ENCODE measurements around the gene OTOP3.

The OTOP3 gene

DNA sequence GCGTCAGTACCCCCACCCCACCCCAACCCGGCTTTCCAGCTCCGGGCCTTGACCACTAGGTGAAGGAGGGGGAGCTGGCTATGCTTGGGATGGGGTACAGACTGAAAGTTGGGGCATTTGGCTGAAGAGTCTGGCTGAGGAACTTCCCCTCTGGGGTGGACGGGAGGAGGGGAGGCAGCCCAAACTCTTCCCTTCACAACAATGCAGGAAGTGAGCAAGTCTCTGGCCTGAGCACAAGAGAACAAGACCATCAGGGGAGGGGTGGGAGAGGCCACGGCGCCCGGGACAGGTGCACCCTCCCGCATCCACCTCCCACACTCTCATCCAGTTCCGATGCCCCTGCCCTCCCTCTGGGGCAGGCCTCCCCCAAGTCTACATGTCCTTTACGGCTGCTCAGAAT lies 18.3 kb upstream of the OTOP3 start:
- no peak for DNase-seq

DNA sequence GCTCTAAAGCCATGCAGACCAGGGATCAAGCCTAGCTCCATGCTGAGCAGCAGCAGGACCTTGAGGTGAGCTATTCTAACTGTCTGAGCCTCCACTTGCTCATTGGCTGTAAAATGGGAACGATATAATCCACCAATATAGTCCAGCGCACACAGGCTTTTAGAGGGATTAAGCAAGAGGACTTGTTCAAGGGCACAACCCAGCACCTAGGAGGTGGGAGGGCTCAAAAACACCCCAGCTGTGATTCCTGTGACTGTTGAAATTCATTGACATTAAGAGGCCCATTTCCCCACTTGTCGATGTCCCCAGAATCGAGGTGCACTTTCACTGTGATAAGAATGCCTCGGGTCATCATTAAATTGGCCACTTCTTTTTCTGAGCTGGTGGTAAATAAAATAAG lies 16.8 kb upstream of the OTOP3 start:
- no peak for DNase-seq

DNA sequence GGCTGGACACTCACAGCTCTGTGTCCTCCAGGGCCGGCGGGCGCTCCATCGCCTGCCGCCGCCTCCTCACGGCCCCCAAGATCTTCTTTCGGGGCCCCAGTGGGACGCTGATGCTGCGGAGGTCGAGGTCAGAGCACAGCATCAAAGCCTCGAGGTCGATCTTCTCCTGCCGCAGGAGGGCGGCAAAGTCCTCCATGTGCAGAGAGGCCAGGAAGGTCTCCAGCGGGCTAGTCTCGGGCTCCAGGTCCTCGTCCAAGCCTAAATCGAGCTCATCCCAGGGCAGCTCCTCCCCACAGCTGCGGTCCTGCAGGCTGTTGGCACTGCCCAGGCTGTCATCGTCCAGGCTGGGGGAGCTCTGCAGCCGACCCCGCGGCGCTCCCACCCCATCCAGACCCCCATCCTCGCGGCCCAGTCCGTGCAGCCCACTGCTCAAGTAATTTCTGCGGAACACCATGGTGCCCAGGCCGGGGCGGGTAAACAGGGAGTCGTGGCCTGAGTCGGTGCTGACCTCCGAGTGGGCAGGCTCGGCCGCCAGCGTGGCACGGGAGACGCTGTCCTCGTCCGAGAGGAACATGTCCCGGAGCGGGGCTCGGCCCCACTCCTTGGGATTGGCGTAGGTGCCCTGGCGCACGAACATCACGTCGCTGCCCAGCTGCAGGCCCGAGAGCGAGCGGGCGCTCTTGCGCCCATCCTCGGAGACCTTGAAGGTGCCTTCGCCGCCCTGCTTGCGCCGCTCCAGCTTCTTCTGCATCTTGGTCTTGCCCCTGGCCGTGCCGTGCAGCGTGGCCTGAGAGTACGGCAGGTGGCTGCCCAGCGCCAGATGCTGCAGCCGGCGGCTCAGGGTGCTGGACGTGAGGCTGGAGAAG lies 16.0 kb upstream of the OTOP3 start:
- DNase-seq, result no peak

DNA sequence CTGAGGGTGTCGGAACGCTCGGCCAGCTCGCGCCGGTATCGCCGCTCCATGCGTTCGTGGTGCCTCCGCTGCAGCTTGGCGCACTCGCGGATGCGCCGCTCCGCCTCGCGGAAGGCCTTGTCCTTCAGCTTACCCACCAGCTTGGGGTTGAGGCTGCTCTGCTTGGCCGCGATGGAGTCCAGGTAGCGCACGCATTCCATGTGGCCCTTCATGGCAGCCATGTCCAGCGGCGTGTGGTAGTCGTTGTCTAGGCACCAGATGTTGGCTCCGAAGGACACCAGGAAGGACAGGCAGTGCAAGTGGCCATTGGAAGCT lies 15.4 kb upstream of the OTOP3 start:
- DNase-seq, result no peak

DNA sequence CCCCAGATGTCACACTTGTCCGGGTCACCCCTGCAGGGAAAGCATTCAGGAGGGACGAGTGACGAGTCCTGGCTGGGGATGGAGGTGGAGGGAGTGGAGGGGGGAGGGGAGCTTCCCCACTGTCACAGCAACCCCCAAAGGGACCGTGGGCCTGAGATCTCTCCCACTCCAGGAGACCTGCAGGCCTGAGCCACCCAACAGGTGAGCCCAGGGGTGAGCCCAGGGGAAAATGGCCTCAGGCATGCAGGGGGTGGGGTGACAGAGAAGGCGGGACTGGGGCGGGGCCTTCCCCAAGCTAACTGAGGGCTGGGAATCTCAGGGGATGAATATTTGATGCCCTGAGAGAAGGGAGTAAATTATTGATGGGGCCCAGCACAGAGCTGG lies 15.1 kb upstream of the OTOP3 start:
- DNase-seq, result no peak

DNA sequence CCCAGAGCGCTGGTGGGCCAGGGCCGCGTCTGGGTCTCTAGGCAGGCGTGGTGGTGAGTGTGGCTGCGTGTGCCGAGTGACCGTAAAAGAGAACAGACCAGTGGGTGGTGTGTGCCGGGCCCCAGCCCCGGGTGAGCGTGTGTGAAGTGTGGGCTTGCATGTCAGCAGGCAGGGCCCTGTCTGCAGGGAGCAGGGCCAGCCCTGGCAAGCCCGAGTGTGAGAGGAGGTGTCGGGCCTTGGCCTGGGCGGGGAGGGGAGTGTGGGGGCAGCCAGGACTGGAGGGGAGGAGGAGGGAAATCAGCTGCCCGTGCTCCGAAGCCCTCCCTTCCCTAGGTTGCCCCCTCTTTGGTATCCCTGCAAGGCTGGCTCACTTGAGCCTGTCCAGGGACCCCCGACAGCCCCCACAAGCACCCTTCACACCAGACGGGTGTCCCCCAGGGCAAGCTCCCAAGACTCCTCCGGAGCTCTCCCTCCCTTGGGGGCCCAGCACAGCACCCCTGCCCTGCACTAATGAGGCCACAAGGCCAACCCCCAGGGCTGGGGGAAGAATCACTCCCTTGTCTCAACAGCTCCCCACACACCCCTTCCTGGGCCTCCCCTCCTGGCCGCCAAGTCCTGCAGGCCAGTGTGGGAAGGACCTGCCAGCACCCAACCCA lies 14.5 kb upstream of the OTOP3 start:
- DNase-seq, result no peak

DNA sequence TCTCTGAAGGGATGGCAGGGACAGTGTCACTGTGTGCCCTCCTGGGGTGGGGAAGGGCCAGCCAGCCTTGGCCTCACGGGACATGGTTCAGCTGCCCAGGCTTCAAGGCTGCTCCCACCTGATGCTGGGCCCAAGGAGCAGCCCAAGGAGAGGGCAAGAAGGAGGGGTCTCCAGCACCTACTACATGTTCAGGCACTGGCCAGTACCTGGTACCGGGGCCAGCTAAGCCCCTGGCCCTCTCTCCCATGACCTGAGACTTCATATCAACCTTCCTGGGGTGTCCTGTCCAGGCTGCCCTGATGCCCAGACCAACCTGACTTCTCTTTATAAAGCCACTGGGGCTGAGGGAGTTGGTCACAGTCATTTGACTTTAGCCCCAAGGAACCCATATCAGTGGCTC lies 13.9 kb upstream of the OTOP3 start:
- DNase-seq, result no peak

DNA sequence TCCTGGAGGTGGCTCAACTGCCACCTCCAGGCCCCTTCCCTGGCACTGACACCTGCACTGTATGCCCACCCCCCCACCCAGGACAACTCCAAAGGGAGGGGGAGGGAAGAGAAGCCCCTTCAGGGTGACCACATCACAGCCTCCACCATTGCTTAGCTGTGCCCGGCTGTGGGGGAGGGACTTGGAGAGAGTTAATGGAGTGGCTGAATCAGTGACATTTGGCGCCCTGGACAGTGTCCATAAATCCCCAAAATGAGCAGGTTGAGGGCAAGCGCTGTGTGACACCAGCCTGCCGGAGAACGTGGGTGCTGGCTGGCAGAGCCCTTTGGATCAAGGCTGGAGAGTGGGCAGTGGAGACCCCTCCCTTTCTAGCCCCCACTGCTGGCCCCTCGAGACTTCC lies 13.5 kb upstream of the OTOP3 start:
- DNase-seq, result no peak

DNA sequence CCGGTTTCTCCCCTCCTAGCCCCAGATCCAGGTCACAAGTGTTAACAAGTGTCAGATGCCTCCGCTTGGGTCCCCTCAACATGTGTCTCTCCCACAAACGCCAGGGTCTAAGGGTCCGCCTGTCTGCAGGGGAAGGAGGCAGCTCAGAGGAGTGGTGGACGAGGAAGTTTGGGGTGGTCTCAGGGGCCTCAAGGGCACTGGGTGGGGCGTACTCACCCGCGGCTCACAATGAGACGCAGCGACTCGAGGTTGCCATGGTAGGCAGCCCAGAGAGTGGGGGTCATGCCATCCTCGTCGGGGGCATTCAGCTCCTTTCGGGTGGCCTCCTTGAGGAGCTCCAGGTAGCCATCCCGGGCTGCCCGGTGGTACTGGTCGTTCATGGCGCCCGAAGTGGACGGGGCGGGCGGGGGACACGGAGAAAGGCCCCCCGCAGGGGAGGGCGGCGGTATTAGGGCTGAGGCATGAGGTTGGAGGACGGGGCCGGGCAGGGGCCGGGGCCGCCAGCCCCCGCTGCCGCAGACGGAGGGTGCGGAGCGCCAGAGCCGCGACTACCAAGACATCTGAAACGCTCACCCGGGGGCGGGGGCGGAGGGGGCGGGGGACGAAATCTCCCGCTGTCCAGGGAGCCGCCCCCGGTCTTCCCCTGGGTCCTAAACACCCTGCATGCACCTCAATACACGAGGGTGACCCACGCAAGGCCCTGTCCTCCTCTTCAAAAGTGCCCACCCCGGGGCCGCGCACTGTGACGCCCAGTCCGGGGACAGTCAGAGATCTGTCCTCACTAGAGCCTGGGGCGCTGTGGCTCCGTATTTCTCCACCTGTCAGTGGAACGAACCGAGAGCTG lies 12.8 kb upstream of the OTOP3 start, which contains the start of gene USH1G:
Gene USH1G, minus strand, starts transcription at position 562 of the 844 bp plus-strand sequence. Its CDS starts 182 bp downstream, at position 380.
- DNase-seq, result no peak

DNA sequence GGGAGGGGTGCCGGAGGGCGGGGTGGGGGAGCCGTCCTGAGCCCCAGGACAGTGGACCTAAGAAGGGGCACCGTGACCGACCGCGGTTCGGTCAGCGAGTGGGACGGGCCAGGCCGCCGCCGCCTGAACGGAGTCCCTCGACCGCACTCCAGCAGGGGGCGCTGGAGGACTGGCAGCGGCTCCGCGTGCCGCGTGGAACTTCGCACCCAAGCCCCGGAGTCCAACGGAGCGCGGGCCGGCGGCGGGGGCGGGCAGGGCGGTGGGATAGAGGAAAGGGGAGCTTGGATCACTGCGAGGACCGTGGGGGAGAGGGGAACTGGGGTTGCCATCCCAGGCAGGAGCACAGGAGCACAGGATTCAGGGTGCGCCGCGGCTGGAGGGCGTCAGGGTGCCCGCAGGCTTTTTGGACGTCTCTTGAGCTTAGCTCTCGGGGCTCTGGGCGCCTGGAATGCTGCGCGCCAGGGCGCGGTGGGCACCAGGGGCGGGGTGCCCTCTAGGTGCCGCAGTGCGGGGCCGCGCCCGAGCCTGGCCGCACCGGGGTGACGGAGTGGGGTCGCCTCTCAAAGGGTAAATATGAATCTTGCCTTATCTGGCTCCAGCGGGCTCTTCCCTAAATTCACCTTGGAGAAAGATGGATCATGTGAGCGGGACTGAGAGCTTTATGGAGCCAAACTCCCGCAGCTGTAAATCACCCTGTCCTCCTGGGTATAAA lies 12.0 kb upstream of the OTOP3 start:
- no peak for DNase-seq

DNA sequence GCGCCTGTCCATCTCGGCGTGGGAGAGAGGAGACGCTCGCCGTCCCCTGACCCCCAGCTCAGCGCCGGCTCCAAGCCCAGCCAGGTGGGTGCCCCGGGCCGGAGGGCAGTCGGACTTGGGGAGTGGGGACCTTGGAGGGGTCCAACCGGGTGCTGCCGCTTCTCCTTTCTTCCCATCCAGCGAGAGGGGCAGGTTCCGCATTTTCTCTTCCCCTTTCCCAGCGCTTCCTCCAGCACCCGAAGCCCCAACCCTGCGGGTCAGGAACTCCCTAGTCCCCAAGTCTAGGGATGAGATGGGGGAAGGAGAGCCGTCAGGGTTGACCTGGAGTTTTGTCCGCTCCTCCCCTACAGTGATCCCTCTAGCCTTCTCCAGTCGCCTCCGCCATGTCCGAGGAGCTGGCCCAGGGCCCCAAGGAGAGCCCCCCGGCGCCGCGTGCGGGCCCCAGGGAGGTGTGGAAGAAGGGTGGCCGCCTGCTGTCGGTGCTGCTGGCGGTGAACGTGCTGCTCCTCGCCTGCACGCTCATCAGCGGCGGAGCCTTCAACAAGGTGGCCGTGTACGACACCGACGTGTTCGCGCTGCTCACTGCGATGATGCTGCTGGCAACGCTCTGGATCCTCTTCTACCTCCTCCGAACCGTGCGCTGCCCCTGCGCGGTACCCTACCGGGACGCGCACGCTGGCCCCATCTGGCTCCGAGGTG lies 11.3 kb upstream of the OTOP3 start, which contains the start of gene OTOP2:
Gene OTOP2, plus strand, starts transcription at position 24 of the 699 bp plus-strand sequence. Its CDS starts 360 bp downstream, at position 384.
- no peak for DNase-seq

DNA sequence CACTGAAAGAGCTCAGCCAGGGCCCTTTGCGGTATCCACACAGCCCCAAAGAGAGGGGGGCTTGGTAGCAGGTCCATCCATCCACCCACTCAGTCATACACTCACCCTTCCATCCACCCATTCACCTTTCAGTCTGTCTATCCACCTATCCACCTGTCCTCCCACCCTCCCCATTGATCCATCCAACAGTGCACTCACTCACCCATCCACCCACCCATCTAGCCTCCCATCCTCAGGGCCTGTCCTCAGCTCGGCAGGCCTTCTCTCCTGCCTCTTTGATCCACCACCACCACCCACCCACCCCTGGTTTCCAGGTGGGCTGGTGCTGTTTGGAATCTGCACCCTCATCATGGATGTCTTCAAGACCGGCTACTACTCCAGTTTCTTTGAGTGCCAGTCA lies 10.5 kb upstream of the OTOP3 start:
- DNase-seq, result no peak

DNA sequence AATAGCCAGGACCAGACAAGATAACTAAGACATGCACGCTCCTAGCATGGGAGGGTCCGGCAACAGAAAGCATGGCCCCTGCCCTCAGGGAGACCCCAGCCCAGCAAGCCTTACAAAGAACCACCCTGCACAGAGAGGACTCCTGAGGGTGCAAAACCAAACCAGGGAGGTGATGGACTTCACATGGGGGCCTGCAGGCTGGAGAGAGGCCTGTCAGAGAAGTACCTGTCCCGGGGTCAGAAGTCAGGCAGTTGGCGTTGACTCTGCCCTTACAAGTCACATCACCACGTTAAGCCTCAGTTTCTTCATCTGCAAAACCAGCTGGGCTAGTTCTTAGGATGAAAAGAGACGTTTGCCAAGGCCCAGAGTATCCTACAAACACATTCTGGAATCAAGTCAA lies 6.9 kb upstream of the OTOP3 start:
- DNase-seq, result no peak

DNA sequence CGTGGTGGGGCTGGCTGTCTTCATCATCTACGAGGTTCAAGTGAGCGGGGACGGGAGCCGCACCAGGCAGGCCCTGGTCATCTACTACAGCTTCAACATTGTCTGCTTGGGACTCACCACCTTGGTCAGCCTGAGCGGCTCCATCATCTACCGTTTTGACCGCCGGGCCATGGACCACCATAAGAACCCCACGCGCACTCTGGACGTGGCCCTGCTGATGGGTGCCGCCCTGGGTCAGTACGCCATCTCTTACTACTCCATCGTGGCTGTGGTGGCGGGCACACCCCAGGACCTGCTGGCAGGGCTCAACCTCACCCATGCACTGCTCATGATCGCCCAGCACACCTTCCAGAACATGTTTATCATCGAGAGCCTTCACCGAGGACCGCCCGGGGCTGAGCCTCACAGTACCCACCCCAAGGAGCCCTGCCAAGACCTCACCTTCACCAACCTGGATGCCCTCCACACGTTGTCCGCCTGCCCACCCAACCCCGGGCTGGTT lies 5.1 kb upstream of the OTOP3 start:
- DNase-seq, result no peak

DNA sequence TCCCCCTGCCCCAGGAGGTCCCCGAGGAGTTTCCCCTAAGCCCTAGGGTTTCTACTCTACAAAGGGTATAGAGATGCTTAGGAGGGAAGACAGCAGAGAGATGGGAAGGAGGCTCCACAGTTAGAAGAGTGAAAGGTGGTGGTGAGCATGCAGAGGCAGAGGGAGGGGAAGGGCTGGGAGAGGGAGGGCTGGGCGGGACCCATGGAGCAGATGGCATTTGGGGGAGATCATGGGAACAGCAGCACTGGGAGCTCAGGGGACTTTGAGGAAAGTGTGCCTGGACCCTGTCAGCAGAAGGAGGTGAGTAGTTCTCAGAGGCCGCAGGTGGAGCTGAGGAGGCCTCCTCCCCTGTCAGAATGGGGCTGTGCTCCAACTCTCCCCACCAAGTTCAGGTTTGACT lies 650 bp upstream of the OTOP3 start:
- no peak for DNase-seq

DNA sequence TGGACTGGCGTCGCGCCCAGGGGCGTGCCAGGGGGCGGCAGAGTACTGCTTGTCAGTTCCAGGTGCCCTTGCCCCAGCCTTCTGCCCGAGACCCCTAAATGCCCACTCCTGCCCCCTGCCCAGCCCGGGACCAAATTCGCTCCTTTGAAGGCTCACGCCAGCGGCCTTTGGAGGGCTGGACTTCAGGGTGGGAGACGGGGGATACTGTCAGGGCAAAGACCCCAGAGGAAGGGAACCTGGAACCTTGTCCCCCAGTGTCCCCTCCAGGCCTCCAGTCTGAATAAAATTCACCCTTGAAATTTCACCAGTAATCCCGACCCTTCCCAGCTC lies 737 bp downstream of the OTOP3 start:
- no peak for DNase-seq

DNA sequence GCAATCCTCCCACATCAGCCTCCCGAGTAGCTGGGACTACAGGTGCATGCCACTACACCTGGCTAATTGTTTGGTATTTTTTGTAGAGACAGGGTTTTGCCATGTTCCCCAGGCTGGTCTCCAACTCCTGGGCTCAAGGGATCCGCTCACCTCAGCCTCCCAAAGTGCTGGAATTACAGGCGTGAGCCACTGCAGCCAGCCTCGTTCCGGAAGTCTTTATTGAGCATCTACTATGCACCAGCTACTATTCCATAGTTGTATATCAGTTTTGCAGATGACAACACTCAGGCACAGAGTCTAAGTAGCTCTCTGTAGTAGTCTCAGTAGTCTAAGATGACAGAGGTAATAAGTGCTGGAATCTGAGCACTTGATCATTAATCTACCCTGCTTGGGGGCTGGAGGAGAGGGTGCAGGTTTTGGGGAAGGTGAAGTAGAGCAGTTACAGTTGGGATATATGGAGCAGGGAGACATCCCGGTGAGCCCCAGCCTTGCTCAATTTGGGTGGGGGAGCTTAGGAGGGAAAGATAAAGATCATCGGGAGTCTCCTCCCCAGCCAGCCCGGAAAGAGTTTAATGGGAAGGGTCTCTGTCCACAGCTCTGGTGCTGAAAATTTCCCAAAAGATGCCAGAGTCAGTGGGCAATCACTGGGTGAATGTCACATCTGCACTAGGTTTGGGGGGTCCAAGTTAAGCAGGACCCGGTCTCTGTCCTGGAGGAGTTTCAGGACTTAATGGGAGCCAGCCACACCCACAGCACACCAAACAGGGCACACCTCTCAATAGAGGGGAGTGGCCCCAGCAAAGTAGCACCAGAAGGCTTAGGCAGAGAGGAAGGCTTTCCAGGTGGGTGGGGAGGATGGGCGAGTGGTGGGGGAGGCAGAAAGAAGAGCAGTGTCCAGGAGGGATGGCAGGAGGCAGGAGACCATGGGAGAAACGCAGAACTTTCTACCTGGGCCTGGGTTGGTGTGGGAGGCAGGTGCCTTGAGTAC lies 1.7 kb downstream of the OTOP3 start:
- no peak for DNase-seq

DNA sequence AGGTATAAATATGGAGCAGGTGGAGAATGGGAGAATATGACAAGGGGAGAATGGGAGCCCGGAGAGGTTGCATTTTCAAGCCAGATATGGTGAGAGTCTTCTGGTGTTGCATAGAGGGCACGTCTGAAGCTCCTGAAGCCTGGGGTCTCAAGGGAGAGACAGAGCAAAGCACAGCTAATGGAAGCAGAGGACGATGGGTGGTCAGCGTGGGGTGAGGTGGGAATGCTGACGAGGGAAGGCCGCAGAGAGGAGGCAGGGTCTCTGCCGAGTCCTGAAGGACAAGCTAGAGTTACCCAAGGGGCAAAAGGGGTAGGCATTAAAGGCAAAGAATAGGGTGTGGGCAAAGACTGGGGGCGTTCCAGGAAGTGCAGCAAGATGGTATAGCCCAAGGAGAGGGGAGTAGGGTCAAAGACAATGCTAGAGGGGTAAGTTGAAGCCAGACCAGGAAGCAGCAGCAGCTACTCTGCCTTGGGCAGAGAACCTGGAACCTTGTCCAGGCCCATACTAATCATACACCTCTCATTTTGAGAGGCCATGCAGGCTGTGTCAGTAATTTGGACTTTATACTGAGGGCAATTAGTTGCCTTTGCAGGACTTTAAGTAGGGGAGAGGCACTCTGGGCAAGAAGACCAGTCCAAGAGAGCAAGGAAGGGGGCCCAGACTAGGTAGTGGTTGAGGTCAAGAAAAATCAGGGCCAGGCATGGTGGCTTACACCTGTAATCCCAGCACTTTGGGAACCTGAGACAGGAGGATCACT lies 2.7 kb downstream of the OTOP3 start:
- no peak for DNase-seq

DNA sequence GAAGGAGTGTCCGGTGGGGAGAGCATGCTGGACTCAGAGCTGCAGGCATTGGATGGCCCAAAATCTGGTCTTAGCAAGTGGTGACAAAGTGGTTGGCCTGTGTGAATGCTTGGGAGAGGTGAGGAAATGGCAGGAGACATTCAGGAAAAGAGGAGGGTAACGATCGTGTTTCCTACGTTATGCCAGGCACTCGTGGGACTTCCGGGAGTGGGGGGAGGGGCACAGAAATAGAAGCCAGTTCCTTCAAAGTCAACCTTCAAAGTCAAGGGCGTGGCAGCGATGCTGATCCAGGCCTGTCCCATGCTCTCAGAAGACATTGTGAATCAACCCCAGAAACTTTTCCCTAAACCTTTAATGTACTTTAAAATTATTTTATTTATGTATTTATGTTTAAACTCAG lies 3.8 kb downstream of the OTOP3 start:
- no peak for DNase-seq

DNA sequence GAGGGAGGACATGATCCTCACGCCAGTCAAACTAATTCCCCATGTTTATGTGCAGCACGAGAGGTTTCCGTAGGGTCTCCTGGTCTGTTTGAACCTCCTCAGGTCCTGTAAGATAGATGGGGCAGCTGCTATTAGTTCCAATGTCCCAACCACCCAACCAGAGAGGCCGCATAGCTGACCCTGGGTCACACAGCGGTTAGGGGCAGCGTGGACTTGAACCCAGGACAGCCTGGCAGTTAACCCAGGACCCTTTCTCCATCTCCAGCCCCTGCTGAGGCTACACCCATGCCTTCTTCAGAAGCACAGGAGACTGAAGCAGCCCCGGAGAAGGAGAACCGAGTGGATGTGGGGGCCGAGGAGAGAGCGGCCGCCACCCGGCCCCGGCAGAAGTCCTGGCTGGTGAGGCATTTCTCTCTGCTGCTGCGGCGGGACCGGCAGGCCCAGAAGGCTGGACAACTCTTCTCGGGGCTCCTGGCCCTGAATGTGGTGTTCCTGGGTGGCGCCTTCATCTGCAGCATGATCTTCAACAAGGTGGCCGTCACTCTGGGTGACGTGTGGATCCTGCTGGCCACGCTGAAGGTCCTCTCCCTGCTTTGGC lies 5.5 kb downstream of the OTOP3 start:
- DNase-seq, result no peak
